Measurements from ENCODE around the gene ZNF804B.

ZNF804B gene

DNA sequence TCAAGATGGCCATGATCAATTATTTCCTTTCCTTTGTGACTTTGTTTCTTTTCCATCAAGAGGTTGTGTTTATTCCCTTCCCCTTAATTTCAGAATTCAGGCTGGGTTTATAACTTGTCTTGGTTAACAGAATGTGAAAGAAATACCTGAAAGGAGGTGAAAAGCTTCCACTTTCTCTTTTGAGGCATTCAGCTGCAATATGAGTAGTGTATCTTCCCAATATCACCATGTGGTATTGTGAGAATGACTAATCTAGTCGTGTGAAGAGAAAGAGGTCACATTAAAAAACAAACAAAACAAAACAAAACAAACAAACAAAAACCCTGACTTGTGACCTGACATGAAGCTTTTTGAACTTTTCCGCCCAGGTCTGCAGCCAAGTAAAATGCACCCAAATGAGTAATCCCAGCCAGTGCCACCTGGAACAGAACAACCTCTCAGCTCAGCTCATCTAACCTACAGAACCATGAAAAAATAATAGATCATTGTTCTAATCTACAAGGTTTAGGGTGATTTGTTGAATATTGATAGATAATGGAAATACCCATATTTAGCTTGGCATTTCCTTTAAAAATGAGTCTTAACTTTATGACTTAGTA lies 106.9 kb downstream of the ZNF804B start:
- TF ChIP-seq, protein P1, sequence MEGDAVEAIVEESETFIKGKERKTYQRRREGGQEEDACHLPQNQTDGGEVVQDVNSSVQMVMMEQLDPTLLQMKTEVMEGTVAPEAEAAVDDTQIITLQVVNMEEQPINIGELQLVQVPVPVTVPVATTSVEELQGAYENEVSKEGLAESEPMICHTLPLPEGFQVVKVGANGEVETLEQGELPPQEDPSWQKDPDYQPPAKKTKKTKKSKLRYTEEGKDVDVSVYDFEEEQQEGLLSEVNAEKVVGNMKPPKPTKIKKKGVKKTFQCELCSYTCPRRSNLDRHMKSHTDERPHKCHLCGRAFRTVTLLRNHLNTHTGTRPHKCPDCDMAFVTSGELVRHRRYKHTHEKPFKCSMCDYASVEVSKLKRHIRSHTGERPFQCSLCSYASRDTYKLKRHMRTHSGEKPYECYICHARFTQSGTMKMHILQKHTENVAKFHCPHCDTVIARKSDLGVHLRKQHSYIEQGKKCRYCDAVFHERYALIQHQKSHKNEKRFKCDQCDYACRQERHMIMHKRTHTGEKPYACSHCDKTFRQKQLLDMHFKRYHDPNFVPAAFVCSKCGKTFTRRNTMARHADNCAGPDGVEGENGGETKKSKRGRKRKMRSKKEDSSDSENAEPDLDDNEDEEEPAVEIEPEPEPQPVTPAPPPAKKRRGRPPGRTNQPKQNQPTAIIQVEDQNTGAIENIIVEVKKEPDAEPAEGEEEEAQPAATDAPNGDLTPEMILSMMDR (IDR thresholded peaks at IDR 0.05; ENCODE audit: control insufficient read depth, extremely low read depth, insufficient read depth): no peak
- no peak overlapping the region for H3K4me3 ChIP-seq (ENCODE audit: low read depth, low read length)
- DNase-seq (ENCODE audit: low read depth): no peak

DNA sequence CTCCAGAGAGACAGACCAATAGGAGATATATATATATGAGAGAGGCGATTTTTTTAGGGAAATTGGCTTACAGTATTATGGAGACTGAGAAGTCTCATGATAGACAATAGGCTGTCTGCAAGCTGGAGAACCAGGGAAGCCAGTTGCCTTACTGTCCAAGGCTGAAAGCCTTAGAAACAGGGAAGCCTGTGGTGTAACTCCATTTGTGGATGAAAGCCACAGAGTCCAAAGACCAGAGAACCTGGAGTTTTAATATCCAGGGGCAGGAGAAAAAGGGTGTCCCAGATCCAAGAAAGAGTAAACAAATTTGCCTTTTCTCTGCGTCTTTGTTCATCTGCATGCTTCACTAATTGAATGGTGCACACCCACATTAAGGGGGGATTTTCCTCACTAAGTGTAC lies 107.7 kb downstream of the ZNF804B start:
- DNase-seq (ENCODE audit: low read depth): no peak
- TF ChIP-seq, protein P1 (IDR thresholded peaks at IDR 0.05; ENCODE audit: control insufficient read depth, extremely low read depth, insufficient read depth): no peak
- H3K4me3 ChIP-seq (ENCODE audit: low read depth, low read length): no peak overlapping the region

DNA sequence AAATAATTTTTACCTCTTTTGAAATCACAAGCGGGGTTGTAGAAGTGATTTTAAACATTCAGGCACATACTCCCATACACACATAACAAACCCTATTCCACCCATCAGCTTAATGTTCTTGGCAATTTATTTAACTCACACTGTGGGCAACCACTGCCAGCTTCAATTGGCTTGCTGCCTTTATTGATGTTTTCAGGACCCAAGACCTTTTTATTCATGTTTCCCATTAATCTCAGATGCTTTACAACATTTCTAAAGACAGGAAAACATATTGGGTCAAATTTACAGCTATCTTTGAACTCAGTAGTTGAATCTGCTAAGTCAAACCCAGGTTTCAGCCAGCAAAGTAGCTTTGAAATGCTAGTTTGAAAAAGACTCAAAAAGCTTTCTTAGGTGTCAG lies 109.0 kb downstream of the ZNF804B start:
- TF ChIP-seq, protein P1 (IDR thresholded peaks at IDR 0.05; ENCODE audit: control insufficient read depth, extremely low read depth, insufficient read depth): no peak
- DNase-seq (ENCODE audit: low read depth): no peak
- no peak overlapping the region for H3K4me3 ChIP-seq (ENCODE audit: low read depth, low read length)

DNA sequence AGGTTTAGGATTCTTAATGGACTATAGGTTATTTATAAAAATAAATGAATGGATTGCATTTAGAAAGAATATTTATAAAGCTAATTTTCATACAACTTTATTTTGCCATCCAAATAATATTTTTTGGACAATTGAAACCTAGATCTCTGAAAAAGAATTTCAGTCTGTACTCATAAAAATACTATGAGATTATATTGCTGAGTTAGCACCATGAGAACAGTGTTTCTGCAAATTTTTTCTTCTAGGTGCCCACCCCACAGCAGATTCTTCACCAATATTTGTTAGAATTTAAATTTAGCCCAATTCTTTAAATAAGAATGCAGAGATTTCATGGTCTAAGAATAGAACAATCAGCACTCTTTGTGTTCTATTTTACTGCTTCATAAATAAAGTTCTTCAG lies 121.6 kb downstream of the ZNF804B start:
- no peak overlapping the region for H3K4me3 ChIP-seq (ENCODE audit: low read depth, low read length)
- no peak for DNase-seq (ENCODE audit: low read depth)
- TF ChIP-seq, protein P1 (IDR thresholded peaks at IDR 0.05; ENCODE audit: control insufficient read depth, extremely low read depth, insufficient read depth): no peak

DNA sequence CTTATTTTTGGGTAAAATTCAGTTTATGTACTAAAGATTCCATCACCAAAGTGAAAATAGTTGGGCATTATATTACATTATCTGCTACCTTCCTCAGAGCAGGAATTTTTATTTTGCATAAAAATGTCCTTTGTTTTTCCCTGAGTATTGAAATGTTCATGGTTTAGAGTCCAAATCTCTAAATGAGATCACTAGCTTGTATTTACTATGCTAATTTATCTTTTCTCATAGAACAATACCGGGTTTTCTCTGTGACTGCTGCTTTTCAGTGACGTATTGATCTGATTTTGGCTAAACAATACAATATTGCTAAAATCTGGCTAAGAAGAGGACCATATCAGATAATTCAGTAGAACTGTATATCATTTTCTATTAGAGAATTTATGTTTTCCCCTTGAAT lies 125.6 kb downstream of the ZNF804B start:
- DNase-seq (ENCODE audit: low read depth): no peak
- H3K4me3 ChIP-seq (ENCODE audit: low read depth, low read length): no peak overlapping the region
- TF ChIP-seq, protein P1 (IDR thresholded peaks at IDR 0.05; ENCODE audit: control insufficient read depth, extremely low read depth, insufficient read depth): no peak

DNA sequence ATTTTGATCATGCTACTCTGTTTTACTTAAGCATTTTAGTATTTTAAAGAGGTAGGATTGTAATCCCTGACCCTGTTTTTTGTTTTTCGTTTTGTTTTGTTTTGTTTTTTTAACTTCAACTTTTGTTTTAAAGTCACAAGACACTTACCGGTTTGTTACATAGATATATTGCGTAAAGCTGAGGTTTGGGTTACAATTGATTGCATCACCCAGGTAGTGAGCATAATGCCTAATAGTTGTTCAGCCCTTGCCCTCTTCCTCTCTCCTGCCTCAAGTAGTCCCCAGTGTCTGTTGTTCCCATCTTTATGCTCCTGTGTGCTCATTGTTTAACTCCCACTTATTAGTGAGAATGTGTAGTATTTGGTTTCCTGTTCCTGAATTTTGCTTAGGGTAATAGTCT lies 129.2 kb downstream of the ZNF804B start:
- TF ChIP-seq, protein P1 (IDR thresholded peaks at IDR 0.05; ENCODE audit: control insufficient read depth, extremely low read depth, insufficient read depth): no peak
- H3K4me3 ChIP-seq (ENCODE audit: low read depth, low read length): no peak overlapping the region
- no peak for DNase-seq (ENCODE audit: low read depth)

DNA sequence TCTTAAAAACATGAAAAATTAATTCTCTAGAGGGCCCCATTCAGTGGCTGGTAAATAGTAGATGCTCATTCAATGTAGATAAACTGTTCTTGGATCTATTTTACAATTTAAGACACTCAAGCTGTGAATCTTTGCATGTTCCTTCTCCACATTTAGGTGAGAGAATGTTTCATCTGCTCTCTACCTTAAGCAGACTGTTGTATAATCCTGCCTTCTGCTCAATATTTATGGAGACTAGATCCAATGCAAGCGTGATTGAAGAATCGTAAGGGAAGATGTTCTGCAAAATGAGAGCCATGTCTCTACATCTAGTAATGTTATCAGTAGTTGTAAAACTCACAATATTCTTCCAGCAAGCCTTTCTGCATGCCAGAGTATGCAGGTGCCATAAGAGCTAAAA lies 151.0 kb downstream of the ZNF804B start:
- DNase-seq (ENCODE audit: low read depth): no peak
- TF ChIP-seq, protein P1 (IDR thresholded peaks at IDR 0.05; ENCODE audit: control insufficient read depth, extremely low read depth, insufficient read depth): no peak
- no peak overlapping the region for H3K4me3 ChIP-seq (ENCODE audit: low read depth, low read length)

Data from LNCaP clone FGC (cell line).